Midbrain (tissue), 1 donor: ENCODE measurements around the gene SNX7.

Experiments
- DNase-seq: peaks from one replicate; lab custom pipeline; 2025; lab: John Stamatoyannopoulos, UW

The SNX7 gene

DNA sequence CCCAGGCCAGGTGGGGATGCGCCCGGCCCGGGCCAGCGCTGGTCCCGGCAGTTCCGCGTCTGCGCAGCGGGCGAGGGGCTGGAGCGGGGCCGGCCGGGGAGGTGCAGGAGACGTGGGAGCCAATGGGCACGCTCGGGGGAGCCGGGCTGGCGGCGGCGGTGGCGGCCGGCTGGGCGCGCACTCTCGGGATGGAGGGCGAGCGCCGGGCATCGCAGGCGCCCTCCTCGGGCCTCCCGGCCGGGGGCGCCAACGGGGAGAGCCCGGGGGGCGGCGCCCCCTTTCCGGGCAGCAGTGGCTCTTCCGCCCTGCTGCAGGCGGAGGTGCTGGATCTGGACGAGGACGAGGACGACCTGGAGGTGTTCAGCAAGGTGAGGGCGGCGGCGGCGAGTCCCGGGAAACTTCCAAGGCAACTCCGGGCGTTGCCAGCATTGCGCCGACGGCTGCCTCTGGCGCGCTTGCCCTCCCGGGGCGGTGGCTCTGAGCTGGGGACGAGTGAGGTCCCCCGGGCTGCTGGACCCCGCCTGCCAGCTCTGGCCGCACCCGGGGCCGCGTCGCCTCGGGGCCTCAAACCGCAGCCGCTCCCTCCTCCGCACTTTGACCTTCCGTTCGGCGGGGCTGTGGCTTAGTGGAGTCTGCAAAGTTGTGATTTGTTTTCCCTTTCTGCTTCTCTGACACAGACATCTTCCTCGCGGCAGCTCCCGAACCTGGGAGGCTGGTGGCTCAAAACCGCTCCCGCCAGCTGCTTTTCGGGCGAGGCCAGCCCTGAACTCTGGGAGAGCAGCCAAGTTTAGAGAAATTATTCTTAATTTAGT lies at the start of gene SNX7:
Gene SNX7 (plus strand): TSS at position 178 of the 812 bp plus-strand sequence. CDS start 11 bp downstream, at position 189.
- peak; percentile 71 for DNase-seq

DNA sequence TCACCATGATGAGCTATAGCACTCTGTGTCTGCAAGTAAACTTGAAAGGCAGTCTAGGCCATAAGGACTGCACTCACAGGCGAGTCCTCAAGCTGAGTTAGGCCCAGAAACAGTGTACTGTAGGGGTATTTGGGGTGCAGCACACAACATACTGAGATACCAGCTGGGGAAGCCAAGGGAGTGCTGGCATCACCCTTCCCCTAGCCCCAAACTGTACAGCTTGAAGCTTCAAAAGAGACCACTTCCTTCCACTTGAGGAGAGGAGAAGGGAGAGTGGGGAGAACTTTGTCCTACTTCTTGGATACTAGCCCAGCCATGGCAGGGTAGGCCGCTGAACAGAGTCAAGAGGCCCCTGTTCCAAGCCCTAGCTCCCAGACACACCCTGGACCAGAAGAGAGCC lies 24.2 kb upstream of the SNX7 start:
- no peak for DNase-seq

- DNase-seq = no peak
Measured at GRCh38 chr1:98638185-98638584, 23.3 kb upstream of the SNX7 start.

GRCh38 chr1:98644510-98644909 lies 17.0 kb upstream of the SNX7 start:
- DNase-seq = no peak

DNA sequence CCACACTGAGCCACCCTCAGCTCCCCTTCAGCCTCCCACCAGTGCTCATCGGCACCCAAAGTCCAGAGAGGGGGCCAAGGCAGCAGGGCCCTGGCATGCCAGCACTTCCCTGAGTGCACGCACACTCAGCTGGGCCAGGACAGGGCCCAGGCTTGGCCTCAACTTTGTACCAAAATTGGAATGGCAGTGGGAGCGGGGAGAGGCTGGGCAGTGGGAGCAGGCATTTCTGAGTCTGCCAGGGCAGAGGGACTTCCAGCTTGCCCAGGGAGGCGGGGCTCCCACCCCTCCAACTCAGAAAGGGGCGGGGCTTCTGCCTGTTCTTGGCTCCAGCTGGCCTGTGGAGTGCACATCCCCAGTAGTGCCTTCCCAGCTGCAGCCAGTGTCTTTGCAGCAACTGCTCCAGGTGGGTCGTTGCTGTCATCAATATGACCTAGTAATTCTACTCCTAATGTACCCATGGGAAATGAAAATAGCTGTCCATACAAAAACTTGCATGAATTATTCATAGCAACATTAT lies 10.3 kb upstream of the SNX7 start:
- no peak for DNase-seq

GRCh38 chr1:98653123-98653522 lies 8.4 kb upstream of the SNX7 start:
- no peak for DNase-seq

DNA sequence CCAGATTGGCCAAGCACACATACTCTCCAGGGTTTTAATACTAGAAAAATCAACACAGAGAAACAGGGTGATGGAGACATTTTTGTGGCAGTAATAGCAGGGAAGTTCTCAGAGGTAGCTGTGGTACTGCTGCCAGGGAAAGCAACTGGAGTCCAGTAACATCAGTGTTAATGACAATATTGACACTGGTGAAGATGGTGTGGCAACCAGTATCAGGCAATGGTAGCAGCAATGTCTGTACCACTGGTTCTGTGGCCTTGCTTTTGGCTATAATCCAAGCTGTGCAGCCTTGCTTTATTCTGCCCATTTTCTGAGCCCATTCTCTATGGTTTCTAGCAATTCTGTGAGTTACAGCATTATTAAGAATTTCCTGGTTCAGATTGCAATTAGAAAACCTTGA lies 1.6 kb upstream of the SNX7 start:
- DNase-seq = no peak

DNA sequence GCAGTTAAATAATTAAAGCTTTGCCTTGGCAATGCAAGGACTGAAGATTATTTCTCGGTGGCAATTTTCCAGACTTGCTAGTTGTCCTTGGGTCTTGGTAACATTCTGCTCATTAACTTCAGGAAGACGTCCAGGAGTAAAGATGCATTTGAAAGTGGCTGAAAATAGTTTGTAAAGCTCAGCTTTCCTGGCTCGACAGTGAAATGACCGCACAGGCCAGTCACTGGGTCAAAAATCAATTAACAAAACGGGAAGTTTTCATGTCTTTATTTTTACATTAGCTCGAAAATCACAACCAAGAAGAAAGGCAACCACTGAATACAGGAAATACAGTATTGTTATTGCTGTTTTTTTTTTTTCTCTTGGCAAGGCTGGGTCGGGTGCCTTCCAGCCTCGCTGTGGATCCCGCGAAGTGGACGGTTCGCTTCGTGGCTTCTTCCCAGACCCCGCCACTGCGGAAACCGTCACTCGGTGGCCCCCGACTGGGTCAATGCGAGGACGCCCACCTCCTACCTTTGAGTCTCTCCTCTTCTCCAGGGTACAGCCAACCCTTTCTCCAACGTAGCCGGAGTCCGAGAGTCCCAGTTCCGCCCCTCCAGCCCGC lies 479 bp upstream of the SNX7 start:
- peak; percentile 40 for DNase-seq

GRCh38 chr1:98662356-98662670 lies 792 bp downstream of the SNX7 start:
- DNase-seq = peak; percentile 59

- no peak for DNase-seq
Measured at GRCh38 chr1:98668733-98669132, 7.2 kb downstream of the SNX7 start.

- DNase-seq = no peak
Measured at GRCh38 chr1:98669355-98670296, 8.1 kb downstream of the SNX7 start.

DNA sequence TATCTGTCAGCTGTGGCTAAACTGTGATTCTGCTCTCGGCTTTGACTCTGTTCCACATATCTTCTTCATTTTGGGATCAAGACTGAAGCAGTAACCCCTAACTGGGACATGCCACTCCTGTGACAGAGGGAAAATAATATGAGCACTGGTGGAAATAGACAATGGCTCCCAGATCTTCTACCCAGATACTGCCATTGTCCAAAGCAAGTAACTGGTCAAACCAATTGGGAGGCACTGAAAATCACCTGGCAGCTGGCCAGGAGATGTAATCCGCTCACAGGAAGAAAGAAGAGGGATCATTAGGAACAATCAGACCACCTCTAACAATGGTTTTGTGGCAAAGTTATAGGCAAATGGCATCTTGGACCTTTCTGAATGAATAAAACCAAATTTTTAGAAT lies 10.7 kb downstream of the SNX7 start:
- no peak for DNase-seq

- no peak for DNase-seq
Measured at GRCh38 chr1:98674075-98674781, 12.7 kb downstream of the SNX7 start.

- DNase-seq = no peak
Measured at GRCh38 chr1:98675282-98675681, 13.8 kb downstream of the SNX7 start.

DNA sequence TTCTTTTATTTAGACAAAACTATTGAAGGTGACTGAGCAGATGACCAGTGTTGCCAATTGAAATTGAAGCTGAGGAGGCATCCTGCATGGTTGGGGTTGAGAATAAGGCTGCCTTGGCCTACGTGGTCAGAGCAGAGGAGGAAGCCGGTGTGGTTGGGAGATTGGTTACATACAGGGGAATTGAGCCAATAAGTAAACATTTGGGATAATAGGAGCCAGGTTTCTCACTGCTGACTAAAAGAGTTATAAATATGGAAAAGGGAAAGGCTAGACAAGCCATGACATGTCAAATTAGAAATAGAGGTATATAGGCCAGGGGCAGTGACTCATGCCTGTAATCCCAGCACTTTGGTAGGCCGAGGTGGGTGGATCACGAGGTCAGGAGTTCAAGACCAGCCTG lies 15.8 kb downstream of the SNX7 start:
- DNase-seq = no peak

DNA sequence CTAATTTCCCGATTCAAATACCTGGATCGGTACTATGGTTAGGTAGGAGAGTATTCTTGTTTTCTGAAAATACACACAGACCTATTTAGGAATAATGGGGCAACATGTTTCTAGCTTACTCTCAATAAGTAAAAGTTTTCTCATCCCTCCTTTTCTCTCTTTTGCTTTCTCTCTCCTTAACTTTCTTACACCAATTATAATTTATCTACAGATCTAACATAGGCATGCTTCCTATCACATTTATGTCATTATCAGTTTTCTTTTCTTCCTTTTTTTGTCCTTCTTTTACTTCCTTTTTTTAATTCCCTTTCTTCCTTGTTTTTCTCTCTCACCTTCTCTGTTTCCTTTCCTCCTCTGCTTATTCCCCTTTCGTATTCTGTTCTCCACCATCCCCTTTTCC lies 20.3 kb downstream of the SNX7 start:
- DNase-seq = no peak

GRCh38 chr1:98688110-98688739 lies 26.7 kb downstream of the SNX7 start:
- DNase-seq = no peak

DNA sequence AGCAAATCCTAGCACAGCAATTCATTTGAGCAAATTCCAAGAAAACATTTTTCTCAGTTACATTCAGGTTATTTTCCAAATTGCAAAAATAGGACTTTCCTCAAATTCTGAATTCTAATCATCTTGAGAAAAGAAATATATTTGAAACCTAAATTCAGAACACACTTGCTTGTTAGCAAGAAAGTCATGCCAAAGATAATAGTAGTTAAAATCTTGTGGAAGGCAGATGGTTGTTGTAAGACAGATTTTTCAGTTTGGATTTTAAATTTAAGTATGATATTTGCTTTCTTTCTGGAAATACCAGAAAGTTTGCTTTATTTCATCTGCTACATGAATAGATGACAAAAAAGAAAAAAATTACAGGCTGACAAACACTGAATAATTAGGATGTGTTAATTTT lies 29.1 kb downstream of the SNX7 start:
- no peak for DNase-seq

DNA sequence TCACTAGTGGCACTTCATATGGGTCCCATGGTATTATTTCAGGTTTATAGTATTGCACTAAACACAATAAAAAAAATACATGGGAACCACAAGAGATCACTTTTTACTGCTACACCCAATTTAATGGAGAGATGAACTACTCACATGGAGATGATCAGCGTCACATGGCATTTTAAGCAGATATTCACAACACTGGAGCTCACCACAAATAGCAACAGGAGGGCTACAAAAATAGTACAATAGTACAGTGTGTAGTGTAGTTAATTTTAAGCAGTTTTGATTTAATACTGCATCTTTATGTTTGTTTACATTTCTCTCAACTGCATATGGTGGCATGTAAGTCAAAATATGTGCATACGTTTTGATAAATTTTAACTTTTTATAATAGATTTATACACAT lies 31.0 kb downstream of the SNX7 start:
- DNase-seq = no peak

DNA sequence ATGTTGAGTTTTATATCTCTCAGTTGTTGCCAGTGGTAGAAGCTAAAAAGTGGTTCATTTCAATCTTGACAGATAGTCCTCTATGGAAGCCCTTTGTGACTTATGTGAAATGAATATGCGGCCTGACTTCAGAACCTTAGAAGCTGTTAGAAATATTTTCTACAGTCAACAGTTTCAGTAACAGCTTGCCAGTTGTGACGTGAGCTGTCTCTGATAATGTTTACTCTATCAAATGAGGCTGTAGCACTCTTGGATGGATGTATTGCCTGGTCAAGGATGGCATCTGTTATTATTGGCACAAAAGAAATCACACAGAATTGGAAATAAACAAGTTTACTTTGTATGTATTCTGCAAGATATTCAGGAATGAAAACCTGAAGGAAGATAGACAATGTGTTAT lies 31.9 kb downstream of the SNX7 start:
- DNase-seq = no peak

GRCh38 chr1:98696077-98696476 lies 34.6 kb downstream of the SNX7 start:
- DNase-seq = no peak
